Kasumi-1 (cell line): ENCODE measurements around the gene SERPING1.
A peak's percentile ranks its signal among the peaks of the same experiment; 100 is the strongest.

Experiments
- DNase-seq, 2 experiments: peaks; one replicate each; lab custom pipeline; 2025; lab: John Stamatoyannopoulos, UW

The SERPING1 gene

GRCh38 chr11:57597461-57597915, at the start of gene SERPING1:
Gene SERPING1, plus strand, starts transcription at chr11:57597685. Its CDS starts 586 bp downstream, at chr11:57598271.
- DNase-seq: no peak

GRCh38 chr11:57547854-57548377, 49.6 kb upstream of the SERPING1 start:
- DNase-seq: peak; percentile 44 to 56

- DNase-seq: no peak
These were observed 47.5 kb upstream of the SERPING1 start for GRCh38 chr11:57549983-57550382.

- no peak for DNase-seq
These were observed 45.5 kb upstream of the SERPING1 start for GRCh38 chr11:57551941-57552340.

- DNase-seq: no peak
These were observed 45.0 kb upstream of the SERPING1 start for GRCh38 chr11:57552479-57552878.

GRCh38 chr11:57555393-57555792, 42.1 kb upstream of the SERPING1 start:
- DNase-seq: no peak

GRCh38 chr11:57556041-57556440, 41.4 kb upstream of the SERPING1 start:
- DNase-seq: no peak

GRCh38 chr11:57560146-57560545, 37.3 kb upstream of the SERPING1 start:
- DNase-seq: no peak

GRCh38 chr11:57562596-57562995, 34.9 kb upstream of the SERPING1 start:
- DNase-seq: no peak

GRCh38 chr11:57566005-57566904, 31.2 kb upstream of the SERPING1 start:
- DNase-seq: peak; percentile 24 to 61

- no peak for DNase-seq
These were observed 30.5 kb upstream of the SERPING1 start for GRCh38 chr11:57566905-57567514.

- DNase-seq: peak; percentile 38 to 61
These were observed 29.8 kb upstream of the SERPING1 start, which contains the start of gene UBE2L6 for GRCh38 chr11:57567515-57568329. Gene UBE2L6, minus strand, starts transcription at chr11:57567672. Its CDS starts 61 bp downstream, at chr11:57567611.

- peak; percentile 78 to 85 for DNase-seq
These were observed 29.1 kb upstream of the SERPING1 start for GRCh38 chr11:57568330-57568766.

- peak; percentile 87 to 89 for DNase-seq
These were observed 25.9 kb upstream of the SERPING1 start for GRCh38 chr11:57571606-57572005.

- DNase-seq: no peak
These were observed 23.4 kb upstream of the SERPING1 start for GRCh38 chr11:57574061-57574460.

GRCh38 chr11:57584341-57584740, 13.1 kb upstream of the SERPING1 start:
- DNase-seq: no peak

GRCh38 chr11:57585301-57585700, 12.2 kb upstream of the SERPING1 start:
- peak; percentile 16 to 20 for DNase-seq

- no peak for DNase-seq
These were observed 10.7 kb upstream of the SERPING1 start for GRCh38 chr11:57586711-57587245.

GRCh38 chr11:57588046-57588710, 9.3 kb upstream of the SERPING1 start:
- DNase-seq: peak; percentile 23 to 50

GRCh38 chr11:57596266-57596885, 1.1 kb upstream of the SERPING1 start:
- no peak for DNase-seq
